HCEC 1CT (cell line): Measurements from ENCODE around the gene PURB.
"Not testable (repeated sequence)": the region's sequence is repeated elsewhere in the genome, so short reads cannot be mapped to it uniquely, and the experiment has no call there.

Source experiments
- DNase-seq: peaks from one replicate; pipeline ENCODE4 v3.0.0-alpha.2; 2017

The PURB gene

DNA sequence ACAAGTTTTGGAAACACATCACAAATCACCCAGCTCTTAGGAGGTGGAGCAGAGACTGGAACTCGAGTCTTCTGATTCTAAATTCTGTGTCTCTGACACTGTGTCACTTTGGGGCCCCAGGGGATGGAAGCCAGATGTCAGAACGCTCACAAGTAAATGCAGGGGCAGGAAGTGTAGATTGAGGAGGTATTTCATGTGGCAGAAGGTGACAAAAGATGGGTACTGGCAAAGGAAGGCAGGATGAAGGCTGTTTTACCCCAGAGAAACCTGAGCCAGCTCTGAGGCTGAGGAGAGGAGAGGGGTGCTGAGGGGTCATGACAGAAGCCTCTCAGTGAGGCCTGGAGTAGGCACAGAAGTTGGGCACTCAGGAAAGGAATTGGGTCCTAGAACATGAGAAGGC lies 6.0 kb upstream of the PURB start:
- no peak for DNase-seq

DNA sequence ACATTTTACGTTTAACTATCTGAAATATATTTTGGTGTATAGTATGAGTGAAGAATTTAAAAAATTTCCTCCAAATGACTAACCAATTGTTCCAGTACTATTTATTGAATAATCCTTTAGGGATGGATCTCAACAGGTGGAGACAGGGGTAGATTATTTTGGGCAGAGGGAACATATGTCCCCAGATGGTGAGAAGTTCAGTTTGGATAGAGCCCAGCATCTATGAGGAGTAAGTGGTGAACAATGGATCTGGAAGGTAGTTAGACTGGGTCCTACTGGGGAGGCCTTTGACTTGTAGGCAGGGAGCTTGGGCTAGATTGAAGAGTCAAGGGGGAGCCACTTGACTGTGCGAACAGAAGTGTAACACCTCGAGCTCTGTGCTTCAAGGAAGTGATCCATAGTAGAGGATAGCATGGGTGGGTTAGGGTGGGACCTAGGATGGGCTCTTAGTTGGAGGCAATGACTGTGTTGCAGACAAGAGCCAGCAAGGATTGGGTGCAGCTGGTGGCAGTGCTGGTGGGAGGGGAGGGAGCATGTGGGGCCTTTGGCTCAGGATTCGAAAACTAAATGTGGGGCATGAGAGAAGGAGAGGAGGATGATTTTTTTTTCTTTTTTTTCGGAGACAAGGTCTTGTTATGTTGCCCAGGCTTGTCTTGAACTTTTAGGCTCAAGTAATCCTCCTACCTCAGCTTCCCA lies 3.9 kb upstream of the PURB start:
- no peak for DNase-seq

DNA sequence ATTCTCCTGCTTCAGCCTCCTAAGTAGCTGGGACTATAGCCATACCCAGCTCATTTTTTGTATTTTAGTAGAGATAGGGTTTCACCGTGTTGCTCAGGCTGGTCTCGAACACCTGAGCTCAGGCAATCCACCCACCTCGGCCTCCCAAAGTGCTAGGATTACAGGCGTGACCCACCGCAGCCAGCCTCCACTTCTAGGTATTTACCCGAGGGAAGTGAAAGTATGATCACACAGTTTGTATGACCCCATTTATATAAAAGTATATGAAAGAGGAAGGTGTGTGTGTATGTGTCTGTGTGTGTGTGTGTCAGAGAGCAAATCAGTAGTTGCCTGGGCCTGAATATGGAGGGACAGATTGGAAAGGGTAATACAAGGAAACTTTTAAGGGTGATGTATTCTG lies 2.0 kb upstream of the PURB start:
- DNase-seq = no peak

DNA sequence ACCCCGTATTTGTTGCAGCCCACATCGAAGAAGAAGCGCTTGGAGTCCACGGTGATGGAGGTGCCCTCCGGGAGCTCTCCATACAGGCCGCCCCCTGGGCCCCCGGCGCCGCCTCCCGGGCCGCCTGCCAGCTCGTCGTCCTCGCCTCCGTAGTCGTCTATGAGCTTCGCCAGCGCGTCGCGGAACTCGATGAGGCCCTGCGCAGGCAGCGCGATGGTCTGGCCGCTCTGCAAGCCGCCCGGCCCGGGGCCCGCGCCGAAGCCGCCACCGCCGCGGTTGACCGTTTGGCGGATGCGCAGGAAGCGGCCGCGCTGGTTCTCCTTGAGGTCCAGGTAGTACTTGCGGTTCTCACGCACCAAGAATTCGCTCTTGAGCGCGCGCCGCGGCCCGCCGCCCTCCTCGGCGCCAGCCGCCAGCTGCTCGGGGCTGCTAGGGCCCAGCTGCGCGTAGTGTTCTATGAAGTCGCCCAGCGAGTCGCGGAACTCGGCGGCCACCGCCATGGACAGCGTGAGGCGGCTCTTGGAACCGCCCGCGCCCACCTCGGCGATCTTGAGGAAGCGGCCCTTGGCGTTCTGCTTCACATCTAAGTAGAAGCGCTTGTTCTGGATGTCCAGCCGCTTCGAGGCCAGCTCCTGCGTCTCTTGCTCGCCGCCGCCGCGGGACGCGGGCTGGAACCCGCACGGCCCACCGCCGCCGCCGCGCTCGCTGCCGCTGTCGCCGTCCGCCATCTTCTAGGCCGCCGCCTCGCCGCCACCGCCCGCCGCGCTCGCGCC lies 523 bp downstream of the PURB start:
- peak; percentile 62 for DNase-seq

DNA sequence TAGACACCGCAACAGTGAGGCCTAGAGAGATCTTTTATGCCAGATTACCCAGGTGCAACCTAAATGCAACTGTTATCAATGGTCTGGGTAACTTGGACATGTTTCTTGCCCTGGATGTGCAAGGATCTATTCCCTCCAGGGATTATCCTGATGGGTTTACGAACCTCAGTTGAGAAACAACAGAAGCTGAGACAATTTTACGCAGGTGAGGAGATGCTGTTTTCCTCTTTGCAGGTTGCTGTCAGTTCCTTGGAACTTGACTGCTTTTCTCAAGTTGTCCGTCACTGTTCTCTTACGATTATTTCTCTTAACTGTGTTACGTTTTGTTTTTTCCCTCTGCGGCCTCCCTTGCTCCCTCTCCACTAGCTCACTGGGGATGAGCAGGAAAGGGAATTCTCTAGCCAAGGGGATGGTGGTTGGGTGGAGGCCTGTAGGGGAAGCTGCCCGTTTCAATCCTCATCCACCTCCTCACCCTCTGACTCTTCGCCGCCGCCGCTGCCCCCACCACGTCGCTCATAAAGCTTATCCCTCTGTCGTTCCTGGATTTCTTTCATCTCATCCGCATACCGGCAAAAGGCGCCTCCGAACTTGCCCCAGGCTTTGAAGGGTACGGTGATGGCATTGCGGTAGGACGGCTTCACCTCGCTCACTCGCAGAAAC lies 1.2 kb downstream of the PURB start:
- no peak for DNase-seq

DNA sequence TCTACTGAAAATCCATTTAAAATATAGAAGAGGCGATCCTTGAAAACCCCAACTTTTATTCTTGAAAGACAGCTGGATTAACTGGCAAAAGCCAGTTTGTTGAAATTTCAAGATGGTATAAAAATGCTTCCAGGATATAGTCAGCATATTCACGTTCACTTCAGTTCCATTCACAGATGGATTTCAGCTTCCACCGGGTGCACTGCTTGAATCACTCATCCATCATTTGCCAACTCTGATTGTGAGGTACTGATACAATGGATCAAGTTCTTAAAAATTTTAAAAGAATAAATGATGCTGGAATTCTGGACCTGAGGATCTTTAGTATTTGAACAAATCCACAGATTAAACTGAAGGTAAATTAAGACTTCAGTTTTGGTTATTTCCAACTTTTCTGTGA lies 2.4 kb downstream of the PURB start:
- DNase-seq = peak; percentile 55

DNA sequence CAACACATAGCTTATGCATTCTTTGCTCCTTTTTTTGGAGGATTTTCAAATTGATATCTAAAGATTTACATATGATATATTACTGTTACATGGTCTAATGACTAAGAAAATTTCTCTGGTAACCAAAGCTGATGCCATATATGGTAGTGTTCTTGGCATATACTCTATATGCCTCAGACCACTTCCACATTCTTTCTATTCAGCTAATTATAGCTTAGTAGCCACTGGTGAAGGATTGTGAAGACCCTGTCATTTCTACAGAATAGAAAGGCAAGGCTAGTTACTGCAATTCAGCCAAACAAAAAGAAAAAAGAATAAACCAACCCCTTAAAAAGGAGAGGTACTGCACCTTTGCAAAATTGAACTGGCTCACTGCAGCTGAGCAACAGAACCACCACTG lies 3.7 kb downstream of the PURB start:
- DNase-seq = peak; percentile 91

DNA sequence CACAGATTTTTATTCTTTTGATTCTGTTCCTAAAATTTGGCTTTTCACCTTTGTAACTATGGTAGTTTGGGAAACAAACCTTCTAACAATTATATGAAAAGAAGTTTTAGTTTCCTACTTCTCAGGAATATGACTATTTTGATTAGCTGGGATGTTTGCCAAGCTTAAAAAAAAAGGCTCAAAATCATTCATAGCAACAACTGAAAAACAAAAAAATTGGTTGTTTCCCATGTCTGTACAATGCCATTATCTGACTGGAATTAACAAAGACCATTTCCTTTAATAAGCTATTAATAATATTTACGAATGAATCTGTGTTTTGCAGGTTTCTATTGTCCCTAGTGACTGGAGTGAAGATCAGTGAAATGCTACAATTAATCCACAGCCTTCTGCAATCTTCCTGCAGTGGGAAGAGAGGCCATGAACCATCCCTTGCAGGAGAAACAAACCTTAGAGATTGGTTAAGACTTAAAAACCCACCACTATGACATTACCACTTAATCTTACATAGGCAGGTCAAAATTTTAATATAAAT lies 4.2 kb downstream of the PURB start:
- DNase-seq = no peak

DNA sequence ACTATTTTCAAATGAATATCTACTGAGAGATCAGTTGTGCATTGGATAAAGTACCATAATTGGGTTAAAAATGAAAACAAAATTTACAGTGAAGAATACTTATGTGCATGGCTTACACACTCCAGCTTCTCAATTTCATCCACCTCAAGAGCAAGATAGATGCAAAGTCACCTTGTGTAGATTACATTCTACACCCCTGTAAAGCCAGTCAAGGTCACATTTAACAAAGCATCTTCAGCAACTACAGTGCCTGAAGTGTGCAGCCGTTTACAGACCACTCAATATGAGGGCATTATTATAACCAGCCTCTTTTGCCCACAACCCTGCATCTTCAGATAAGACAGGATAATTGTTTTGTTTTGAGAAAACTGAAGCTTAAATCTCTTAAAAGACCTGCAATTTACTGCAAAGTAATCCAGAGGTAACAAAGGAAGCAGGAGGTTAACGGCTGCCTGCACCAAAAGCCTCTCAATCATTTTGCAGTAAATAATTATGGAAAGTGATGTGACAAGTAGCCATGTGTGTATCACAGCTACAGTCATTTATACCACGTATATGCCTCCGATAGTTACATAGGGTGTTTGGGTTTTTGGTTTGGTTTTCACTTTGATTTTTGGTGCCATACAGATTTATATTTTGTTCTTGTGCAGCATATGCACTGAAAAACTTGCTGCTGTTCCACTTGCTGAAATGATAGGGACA lies 4.9 kb downstream of the PURB start:
- DNase-seq = no peak

DNA sequence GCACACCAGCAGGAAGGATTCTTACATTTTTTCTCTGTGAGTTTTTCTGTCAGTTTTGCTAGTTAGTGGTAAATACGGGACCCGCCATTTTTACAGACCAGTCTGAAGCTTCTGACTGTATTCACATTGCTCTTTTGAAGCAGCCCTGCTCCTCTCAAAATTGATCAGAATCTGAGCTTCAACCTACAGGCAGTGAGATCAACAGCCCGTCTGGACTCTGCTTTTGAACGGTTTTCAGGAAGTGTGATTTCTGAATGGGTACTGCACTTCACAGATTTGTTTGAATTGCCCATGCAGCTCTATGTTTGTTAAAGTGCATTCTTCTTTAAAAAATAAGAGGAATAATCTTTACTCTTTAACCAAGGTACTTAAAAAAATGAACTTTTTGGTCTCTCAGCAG lies 8.9 kb downstream of the PURB start:
- no peak for DNase-seq

DNA sequence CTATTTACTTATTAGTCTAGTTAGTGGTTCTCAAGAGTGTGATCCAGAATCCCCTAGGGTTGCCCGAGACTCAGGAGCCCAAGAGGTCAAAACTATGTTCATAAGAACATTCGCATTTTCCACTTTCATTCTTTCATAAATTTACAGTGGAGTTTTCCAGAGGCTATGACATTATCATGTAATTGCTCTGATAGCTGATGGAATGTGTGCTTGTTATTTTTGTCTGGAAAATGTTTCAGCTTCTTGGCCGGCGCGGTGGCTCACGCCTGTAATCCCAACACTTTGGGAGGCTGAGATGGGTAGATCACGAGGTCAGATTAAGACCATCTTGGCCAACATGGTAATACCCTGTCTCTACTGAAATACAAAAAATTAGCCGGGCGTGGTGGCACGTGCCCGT lies 10.1 kb downstream of the PURB start:
- DNase-seq = no peak

DNA sequence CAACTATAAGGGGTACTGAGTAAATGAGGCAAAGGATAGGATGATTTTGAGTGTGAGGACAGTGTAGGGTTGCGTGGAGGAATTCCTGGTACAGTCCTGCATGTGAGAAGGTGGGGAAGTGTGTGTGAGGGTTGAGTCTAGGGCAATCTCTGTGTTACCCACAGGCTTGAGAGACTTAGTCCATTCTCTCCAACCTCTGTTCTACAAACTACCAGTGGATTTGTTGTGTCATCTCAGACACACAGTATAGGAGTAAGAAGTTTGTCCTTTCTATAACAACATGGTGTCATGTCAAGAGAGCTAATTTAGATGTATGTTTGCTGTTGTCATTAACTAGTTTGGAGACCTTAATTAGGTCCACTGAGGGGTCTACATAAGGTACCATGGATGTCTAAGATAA lies 12.5 kb downstream of the PURB start:
- no peak for DNase-seq

DNA sequence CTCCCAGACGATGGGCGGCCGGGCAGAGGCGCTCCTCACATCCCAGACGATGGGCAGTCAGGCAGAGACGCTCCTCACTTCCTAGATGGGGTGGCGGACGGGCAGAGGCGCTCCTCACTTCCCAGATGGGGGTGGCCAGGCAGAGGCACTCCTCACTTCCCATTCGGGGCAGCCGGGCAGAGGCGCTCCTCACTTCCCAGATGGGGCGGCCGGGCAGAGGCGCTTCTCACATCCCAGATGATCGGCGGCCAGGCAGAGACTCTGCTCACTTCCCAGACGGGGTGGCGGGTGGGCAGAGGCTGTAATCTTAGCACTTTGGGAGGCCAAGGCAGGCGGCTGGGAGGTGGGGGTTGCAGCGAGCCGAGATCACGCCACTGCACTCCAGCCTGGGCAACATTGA lies 13.4 kb downstream of the PURB start:
- DNase-seq = not testable (repeated sequence)

DNA sequence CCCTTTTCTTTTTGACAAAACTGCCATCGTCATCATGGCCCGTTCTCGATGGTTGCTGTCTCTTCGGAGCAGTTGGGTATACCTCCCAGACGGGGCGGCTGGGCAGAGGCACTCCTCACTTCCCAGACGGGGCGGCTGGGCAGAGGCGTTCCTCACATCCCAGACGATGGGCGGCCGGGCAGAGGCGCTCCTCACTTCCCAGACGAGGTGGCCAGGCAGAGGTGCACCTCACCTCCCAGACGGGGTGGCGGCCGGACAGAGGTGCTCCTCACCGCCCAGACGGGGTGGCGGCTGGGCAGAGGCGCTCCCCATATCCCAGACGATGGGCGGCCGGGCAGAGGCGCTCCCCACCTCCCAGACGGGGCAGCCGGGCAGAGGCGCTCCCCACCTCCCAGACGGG lies 14.6 kb downstream of the PURB start:
- not testable (repeated sequence) for DNase-seq

DNA sequence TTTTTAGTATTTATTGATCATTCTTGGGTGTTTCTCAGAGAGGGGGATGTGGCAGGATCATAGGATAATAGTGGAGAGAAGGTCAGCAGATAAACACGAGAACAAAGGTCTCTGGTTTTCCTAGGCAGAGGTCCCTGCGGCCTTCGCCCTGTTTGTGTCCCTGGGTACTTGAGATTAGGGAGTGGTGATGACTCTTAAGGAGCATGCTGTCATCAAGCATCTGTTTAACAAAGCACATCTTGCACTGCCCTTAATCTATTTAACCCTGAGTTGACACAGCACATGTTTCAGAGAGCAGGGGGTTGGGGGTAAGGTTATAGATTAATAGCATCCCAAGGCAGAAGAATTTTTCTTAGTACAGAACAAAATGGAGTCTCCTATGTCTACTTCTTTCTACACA lies 15.0 kb downstream of the PURB start:
- not testable (repeated sequence) for DNase-seq

DNA sequence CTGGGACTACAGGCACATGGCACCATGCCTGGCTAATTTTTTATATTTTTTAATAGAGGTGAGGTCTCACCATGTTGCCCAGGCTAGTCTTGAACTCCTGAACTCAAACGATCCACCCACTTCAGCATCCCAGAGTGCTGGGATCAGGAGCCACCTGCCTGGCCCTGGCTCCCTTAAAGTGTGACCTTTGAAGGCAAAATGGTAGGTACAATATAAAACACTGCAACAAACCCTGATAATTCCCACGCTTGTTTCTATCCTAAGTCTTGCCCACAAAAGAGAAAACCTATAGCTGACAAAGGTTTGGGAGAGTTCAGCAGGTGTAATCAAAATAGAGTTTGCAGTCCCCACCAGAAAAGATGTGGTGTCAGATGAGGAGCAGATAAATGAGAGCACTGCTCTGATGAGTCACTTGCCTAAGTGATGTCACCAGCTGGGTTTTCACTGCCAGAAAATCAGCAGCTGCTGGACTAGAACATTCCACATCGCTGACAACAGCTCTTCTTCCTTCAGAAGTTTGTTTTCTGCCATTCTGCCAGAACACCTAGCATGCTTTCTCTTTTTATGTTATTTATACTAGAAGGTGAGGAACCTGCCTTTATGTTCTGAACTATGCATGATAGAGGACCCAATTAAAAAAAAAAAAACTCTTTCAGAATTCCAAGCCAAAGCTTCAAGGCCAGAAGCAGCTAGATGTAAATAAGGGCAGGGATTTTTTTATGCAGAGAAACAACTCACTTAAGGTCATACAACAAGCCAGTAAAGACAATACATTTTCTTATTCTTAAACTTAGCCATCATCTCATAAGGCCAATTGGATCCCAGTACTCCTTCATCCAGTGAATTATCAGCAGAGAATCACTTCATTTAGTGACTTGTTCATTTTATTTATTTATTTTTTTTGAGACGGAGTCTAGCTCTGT lies 18.0 kb downstream of the PURB start:
- DNase-seq = peak; percentile 89

DNA sequence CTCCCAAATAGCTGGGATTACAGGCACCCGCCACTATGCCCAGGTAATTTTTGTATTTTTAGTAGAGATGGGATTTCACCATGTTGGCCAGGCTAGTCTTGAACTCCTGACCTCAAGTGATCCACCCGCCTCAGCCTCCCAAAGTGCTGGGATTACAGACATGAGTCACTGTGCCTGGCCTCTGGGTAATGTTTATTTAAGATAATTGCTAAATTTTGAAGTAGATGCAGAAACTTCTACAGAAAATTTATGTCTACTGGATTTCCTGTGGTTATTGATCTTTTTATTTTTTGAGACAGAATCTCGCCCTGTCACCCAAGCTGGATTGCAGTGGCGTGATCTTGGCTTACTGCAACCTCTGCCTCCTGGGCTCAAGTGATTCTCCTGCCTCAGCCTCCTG lies 23.4 kb downstream of the PURB start:
- peak; percentile 54 for DNase-seq

DNA sequence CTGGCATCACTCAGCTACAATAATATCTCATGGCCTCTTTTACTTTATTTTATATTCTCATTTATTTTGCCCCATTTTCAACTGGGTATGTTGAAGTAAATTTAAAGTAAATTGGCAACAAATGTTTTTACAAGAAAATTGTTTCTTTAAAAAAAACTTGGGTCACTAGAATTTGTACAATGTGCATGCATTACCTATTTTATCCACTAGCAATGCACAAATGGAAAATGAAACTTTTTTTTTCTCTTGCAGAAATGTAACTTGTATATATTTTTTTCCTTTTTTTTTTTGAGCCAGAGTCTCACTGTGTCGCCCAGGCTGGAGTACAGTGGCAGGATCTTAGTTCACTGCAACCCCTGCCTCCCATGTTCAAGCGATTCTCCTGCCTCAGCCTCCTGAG lies 27.2 kb downstream of the PURB start:
- DNase-seq = no peak

DNA sequence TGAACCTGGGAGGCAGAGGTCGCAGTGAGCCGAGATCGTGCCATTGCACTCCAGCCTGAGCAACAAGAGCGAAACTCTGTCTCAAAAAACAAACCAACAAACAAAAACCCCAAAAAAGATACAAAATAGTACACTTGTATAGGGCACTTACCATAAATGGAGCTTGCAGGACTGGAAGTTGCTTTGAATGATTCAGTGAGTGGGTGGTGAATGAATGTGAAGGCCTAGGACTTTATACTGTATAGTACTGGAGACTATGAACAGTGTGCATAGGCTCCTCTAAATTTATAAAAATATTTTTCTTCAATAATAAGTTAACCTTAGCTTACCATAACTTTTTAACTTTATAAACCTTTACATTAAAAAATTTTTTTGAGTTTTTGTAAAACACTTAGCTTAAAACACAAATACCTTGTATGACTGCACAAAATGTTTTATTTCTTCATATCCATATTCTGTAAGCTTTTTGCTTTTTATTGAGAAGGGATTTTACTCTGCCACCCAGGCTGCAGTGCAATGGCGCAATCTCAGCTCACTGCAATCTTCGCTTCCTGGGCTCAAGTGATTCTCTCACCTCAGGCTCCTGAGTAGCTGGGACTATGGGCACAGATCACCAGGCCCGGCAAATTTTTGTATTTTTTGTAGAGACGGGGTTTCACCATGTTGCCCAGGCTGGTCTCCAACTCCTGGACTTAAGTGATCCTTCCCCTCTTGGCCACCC lies 30.5 kb downstream of the PURB start:
- DNase-seq = no peak

DNA sequence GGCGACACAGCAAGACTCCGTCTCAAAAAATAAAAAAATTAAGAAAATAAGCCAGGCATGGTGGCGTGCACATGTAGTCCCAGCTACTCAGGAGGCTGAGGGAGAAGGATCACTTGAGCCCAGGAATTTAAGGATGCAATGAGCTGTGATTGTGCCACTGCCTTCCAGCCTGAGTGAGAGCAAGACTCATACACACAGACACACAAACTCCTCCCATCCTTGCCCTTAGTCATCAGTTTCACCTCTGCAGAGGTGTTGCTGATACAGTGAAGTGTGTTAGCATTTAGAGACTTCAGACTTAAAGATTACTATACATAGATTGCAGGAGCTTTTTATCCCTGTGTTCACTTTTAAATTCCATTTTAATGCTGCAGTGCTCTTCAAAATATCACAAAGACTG lies 31.9 kb downstream of the PURB start:
- no peak for DNase-seq

DNA sequence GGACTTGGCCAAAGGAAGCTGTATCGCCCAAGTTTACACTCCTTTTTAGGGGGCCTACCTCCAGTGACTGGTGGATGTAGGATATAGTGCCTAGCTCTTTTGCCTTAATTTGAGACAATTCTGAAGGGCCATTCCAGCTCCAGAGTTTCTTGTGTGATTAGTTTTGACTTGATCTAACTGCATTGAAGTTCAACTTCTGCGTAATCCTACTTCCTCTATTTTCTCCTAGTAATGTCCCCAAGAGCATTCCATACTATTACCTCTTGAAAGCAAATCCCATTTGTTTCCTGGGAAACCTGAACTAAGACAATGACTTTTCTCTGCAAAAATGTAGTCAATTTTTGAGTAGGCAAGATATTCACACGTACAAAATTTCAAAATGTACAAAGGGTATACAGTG lies 32.7 kb downstream of the PURB start:
- DNase-seq = no peak
